HEK293 (cell line): Measurements from ENCODE around the gene GPR180.

Source experiments
- REST ChIP-seq: fragments of 450-650 bp; formaldehyde crosslinking; IDR thresholded peaks from 2 replicates; pipeline ENCODE4 v1.5.1; 2016; ENCODE audit warnings: missing biosample characterization, missing genetic modification characterization
- YY1 ChIP-seq: fragments of 450-650 bp; formaldehyde crosslinking; IDR thresholded peaks from 2 replicates; pipeline ENCODE4 v1.5.1; 2018; ENCODE audit warnings: missing biosample characterization, missing genetic modification characterization
- ZNF239 ChIP-seq: fragments of 450-650 bp; formaldehyde crosslinking; IDR thresholded peaks from 2 replicates; pipeline ENCODE4 v1.5.1; 2016; ENCODE audit warnings: missing biosample characterization, missing genetic modification characterization

- TF ChIP-seq REST (tag by site-specific recombination) (no peak), YY1 (no peak), ZNF239 (tag by site-specific recombination) (no peak)
These were observed 16.0 kb upstream of the GPR180 start for GRCh38 chr13:94585543-94586101.
